Cerebellar nuclear complex (tissue), 1 donor: ENCODE data around the gene SLC8A1.

Experiments
- DNase-seq, 2 experiments: peaks; one replicate each; lab custom pipeline; 2025; lab: John Stamatoyannopoulos, UW

Gene SLC8A1

DNA sequence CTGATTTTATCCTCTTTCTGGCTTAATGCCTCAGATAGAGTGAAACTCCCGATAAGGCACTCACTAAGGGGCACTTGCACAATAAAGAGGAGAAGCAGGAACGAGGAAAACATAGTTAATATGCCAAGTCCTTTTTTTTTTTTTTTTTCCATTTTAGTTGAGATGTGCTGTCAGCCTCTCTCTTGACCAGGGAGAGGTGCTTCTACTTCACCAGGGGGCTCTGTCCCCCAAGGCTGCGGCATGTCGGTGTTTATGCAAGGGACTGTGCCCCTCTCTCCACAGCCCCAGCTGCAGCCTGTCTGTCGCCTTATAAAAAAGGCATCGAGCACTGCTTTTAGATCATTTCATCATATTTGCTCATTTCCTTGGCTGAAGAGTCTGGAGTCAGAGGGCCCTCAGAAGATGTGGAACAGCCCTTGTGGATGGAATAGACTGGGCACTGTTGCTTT is 178.1 kb downstream of the SLC8A1 start:
- no peak for DNase-seq

DNA sequence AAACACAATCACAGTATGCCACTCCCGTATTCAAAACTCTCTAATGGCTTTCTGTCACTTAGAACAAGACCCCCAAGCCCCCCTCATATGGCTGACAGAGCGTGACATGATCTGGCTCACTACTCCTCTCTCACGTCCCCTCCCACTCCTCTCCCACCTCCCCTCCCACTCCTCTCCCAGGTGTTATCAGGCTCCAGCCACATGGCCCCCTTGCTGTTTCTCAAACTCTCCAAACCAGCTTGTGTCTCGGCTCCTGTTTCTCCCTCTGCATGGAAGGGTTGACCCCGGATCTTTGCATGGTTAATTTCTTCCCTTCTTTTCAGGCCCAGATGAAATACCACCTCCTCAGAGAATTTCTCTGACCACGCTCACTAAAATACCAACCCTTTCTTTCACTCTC is 180.8 kb downstream of the SLC8A1 start:
- DNase-seq, result no peak

DNA sequence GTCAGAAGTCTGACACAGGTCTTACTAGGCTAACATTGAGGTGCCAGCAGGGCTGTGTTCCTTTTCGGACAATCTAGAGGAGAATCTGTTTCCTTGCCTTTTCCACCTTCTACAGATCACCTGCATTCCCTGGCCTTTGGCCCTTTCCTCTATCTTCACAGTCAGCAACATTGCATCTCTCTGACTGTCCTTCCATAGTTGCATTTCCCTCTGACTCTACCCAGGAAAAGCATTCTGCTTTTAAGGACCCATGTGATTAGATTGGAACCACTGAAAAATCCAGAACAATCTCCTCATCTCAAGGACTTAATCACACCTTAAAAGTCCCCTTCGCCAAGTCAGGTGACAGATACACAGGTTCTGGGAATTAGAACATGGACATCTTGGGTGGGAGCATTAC is 181.5 kb downstream of the SLC8A1 start:
- DNase-seq, result no peak

DNA sequence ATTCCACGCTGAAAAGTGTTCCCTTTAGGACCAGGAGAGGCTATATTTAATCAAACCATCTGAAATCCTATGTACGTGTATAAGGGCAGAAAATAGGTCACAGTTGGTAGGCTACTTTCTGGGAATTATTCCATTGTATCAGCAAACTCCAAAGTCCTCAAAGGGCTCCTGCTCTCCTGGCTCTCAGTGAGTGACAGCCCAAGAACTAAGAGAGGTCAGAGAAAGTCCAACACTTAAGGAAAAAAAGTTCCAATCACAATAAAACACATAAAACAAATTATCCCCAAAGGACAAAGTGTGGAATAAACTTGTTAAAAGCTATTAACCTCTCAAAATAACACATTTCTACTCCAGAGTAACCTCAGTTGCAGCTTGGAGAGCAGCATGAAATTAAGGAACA is 183.3 kb downstream of the SLC8A1 start:
- DNase-seq, result no peak

DNA sequence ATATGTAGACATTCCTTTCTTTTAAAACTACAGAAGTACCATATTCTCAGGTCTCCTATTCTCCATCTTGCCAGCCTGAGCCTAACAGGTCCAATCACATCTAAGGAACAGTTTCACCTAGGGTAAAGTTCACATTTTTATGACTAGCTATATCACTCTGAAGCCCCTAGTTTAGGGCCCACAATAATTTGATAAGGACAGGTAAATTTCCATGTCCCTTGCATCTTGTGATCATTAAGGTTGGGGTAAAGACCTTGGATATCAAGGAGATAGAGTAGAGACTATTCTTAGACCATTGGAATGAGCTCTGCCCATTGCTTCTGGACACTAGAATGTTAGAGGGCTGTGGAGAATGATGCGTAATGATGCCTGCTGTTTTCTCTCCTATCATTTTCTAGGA is 185.7 kb downstream of the SLC8A1 start:
- DNase-seq, result no peak

DNA sequence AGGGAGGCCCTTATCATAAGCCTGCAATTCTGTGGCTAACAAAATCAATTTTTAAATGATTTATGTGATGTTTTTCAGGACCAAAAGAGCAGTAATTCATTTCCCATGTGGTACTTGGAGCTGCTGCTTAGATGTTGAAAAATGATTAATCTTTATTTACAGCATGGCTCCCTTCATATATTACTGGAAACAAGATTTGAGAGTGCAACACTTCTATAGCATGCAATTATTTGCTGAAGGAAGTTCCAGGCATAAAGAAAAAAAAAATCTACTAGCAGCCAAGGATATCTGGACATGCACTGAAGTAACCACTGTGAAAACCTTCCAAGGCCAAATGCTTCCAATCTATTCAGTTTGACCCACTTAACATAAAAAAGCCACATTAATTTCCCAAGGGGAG is 186.3 kb downstream of the SLC8A1 start:
- DNase-seq, result no peak

DNA sequence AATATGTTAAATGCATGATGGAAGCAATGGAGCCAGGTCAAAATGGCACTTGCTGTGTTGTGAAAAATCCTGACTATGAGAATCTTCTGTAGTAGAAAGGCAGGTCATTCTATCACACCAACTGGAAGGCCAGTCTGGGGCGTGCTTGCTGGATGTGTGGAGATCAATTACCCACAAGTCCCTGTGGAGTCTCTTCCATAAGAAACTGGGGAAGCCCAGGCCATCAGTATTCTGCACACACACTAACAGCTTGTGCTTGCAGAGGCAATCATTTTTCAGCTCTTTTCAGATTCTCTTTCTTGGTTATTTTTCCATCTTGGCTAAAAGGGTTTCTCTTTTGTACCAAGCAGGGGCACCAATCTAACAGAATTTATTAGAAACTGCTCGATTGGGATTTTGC is 190.8 kb downstream of the SLC8A1 start:
- DNase-seq, result no peak

DNA sequence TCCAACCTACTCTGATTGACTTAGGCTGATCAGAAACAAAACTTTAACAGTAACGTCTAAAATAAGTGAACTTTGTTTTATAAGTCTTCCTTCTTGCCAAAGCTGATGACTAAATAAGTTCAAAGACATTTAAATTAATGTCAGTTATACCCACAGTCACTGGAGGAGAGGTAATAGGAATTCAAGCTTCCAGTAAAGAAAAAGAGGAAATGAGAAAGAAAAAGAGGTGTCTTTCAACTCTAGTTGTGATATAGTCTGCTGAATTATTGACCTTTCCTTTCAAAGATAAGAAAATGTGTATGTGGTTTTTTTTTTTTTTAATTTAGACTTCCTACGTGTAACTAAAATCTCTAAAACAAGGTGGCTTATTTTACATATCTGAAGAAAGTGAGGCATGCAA is 191.5 kb downstream of the SLC8A1 start:
- DNase-seq, result no peak

DNA sequence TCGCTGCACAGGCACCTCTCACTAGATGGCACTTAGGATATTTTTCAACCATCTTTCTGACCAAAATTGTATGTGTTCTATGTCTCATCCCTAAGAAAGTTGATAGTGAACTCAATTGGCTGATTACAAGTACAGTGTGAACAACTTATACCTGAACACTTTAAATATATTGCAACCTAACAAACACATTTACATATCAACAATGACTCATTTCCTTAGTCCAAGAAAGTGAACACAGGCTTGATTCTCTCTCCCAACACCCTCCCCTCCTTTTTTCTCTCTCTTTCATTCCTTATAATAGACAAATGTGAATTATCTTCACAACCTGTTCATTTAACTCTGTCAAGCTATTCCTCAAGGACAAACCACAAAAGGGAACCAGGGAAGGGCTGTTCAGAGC is 192.0 kb downstream of the SLC8A1 start:
- DNase-seq, result no peak

DNA sequence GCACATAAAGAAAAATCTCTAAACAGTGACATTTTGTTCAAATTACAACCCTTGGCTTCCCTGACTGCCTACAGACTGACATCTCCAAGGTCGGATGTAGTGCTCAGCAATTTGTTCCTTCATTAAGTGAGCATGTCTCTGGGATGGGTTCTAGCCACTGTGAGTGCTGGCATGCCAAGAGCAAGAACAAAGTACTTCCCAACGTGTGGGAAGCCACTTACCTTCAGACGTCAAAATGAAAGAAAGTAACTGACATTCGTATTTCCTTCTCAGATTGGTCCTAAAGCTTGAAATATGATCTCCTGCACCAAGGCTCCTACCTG is 193.8 kb downstream of the SLC8A1 start:
- DNase-seq, result no peak

DNA sequence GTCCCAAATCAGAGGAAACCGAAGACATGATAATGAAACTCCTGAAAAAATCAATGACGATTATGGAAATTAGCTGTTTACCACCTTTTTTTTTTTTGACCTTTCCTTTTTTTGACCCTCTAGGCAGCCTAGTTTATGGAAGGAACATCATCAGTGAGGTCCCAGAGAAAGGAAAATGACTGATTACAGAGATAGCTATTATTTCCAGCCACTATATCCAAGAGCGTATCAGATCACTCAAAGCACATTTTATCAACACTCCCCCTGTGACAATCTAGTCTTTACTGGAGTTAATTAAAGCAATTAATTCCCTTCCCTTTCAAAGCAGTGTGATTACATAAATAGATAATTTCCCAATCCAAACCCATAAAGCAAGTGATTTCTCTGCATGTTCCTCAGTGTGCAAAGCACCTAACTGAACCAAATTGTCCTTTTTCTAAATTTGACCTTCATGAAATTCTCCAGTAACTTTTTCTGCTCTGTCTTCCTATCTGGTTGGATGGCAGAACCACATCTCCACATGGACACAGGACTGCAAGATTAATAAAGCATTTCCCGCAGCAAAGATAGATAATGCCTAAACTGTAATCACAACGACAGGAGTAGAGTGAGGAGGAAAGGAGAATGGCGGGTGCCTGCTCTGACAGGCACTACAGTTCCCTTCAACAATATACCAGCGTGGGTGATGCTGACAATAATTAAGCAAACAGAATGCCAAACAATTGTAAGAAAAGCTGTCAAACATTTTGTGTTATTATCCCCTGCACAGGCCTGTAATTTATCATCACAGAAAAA is 194.4 kb downstream of the SLC8A1 start:
- DNase-seq, result no peak

DNA sequence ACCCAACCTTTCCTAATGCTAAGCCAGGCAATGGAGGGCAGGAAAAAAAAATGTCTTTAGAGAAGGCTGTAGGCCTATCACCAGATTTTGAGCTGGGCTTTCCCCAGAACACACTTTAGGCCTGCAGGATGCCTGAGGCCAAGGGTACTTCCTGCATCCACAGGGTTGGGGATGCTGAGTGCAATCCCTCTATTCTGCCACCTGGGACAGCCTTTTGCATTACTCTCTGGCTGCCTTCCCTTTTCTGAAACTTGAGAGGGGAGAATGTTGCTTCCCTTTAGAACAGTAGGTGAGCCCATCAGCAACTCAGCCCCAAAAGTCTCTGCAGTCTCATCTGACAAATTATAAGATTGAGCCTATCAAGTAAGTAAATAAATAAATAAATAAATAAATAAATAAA is 195.2 kb downstream of the SLC8A1 start:
- no peak for DNase-seq

DNA sequence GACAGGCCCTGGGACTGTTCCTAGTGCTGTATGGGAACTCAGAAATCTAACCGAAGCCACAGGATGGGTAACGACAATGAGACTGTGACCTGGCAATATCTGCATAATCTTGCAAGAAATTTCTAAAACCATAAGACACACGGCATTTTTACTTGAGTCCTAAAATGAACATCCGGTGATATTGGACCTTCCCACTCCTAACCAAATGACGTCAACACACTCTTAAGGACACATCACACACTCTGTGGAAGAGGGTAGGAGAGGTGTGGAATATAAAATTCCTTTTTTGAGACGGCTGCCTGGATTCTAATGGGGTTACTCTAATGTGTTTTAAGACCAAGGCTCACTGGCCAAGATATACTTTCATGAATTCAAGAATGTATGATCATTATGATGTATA is 195.9 kb downstream of the SLC8A1 start:
- DNase-seq, result no peak

DNA sequence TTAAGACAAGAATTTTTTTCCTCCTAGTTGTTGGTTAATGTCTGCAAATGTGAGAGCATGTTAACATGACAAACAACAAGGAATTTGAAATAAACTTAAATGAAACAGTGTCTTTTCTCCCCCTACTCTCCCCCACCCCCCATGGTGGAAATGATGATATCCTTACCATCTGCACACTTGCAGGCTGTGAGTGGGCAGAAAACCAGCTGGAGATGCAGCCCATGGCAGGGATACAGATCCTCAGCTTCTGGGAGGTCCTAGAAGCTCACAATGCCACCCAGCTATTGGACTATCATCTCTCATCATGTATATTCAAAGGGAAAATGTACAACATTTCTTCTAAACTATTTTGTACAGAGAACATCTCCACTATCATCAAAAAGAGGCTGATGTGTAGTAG is 196.8 kb downstream of the SLC8A1 start:
- DNase-seq, result no peak

DNA sequence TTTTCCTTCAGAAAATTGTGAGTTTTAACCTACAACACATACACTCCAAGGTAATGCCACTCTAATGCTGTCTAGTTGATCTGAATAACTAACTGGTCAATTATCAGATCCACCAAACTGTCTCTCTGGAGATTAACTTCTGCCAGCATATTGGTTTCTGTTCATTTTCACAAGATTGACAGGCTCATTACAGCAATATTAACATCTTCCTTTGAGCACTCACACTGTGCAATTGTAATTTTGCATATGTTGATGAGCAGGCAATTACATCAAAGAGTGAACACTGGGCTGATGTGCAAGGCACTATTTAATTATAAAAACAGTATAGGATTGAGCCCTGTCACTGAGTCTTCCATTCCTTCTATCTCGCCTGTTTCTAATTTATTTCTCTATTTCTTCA is 197.3 kb downstream of the SLC8A1 start:
- no peak for DNase-seq

DNA sequence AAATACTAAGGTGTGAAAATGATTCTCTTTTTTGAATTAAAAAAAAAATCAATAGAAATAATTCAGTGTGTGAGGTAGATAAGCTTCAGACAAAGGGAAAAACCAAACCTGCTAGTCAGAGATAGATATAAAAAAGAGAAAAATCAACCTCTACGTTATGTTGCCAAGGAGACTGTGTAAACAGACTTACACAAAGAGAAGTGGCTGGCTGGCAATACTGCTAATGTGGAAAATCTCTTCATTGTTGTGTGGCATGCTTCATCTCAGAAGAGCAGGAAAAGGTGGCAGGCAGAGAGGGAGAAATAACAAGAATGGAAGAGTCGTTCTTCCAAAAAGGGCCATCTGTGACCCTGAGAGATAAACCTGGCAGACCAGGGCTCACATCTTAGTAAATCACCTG is 200.8 kb downstream of the SLC8A1 start:
- DNase-seq, result no peak

DNA sequence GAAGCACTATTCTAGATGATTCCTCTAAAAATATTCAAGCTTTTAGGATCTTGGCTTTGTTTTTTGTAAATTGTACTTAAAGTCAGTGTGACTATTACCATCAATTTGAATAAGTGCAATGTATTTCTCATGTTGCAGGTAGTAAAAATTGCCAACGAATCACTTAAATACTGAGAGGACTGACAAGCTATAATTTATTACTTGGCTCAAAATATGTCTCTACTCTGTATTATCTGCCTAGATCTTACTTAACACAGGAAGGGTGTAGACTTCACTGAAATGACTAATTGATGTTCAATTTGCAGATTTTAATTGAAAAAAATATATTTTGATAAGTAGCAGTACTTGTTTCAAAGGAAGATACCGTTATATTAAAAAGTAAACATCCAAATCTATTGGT is 202.3 kb downstream of the SLC8A1 start:
- DNase-seq, result no peak

DNA sequence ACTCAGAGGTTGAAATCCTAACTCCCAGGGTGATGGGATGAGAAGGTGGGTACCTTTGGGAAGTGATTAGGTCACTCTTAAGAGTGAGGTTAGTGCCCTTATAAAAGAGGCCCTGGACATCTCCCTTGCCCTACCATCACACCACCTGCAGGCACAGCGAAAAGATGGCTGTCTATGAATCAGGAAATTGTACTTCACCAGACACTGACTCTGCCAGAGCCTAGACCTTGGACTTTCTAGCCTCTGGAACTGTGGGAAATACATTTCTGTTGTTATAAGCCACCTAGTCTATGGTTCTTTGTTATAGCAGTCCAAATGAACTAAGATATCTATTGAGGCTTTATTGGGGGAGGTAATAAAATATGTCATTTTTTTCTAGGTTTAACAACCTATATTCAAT is 203.6 kb downstream of the SLC8A1 start:
- DNase-seq, result no peak

DNA sequence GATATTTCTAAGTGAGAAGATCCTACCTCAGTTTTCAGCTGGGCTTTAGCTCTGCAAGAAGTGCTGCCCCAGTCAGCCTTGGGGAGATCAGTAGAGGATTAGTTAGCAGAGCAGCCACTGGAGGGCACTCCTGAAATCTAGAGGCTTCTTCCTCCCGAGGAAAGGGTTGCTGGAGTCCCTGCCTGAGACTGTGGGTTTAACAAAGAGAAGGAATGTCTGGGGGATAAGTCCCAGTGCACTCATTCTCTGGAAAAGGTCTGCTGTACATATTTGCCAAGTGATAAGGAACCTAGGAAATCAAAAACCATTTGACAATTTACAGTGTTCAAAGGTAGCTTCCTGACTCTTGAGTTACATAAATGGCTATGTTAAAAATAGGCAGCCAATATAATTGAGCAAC is 207.2 kb downstream of the SLC8A1 start:
- DNase-seq, result no peak

DNA sequence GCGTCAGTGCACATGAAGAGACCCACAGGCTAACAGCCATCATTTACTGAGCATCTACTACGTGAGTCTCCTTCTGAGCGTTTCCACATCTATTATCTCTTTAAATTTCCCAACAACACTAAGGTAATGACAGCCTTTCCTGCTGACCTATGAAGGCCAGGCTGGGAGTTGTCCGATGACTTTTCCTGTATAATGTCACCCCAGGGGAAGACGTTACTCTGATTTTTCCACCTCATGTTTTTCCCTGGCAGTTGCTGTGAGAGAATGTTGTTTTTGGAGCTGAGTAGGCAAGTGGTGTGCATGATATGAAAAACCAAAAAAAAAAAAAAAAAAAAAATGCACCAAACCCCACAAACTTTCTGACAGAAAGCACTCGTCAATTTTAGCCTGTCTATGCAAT is 207.6 kb downstream of the SLC8A1 start:
- no peak for DNase-seq

DNA sequence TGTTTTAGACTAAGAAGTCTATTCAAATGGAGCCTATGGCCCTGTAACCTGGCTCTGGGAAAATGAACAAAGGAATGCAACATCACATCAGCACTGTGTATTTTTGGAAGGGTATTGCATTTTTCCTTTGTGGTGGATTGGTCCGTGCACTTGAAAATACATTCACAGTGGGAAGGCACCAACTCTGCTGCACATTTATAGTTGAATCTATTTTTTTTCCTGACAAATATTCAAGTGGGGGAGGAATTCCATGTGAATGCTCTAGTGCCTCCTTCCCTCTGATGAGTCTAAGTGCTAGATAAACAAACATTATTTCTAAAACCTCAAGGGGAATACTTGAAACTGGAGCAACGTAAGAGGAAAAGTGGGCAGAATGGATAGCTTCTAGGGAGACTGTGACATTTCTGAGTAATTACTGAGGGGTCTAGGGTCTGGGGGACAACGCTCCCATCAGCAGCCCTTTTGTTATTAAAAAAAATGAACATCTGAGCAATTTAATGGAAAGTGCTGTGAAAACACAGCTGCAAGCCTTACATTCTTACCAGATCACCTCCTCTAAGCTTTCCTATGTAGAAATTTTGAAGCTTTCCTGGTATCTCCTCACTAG is 208.2 kb downstream of the SLC8A1 start:
- DNase-seq, result no peak

DNA sequence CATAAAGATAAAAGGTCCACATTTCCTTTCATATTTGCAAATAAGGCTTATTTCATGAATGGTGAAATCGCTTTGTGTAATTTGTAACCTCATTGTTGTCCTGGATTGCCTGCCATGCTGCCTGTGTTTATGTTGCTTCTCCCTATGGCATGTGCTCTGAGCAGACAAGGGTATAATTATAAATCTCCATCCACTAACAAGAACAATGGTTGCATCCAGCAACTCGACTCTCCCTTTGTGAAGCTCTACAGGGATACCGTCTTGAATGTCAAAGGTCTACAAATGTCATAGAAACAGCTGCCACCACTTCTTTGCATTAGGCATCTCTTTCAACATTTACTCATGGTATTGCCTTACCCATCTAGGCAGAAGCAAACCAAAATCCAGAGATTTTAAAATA is 209.6 kb downstream of the SLC8A1 start:
- no peak for DNase-seq

DNA sequence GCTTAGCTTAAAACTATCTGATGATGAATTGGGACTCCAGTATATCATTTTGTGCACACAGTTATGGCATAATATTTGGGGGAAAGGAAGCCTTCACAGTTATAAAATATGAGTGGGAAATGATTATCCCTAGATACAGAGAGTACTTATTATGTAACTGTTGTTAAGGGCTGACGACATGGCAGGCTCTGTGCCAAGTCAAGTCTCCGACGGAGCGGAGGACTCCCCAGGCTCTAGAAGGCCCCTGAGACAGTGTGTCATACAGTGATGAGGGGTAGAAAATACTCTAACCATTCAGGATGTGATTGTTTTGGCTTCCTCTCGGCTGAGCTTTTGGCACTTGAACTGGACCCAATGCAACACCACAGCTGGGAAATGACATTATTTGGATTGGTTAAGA is 211.8 kb downstream of the SLC8A1 start:
- no peak for DNase-seq
